Measurements from ENCODE around the gene VASN.
"Not testable (repeated sequence)": the region's sequence is repeated elsewhere in the genome, so short reads cannot be mapped to it uniquely, and the experiment has no call there.

VASN gene

GRCh38 chr16:4371357-4372000, at the start of gene VASN:
Gene VASN, plus strand, starts transcription at chr16:4371848. Its CDS starts 9,030 bp downstream, at chr16:4380878.
- no peak for DNase-seq

DNA sequence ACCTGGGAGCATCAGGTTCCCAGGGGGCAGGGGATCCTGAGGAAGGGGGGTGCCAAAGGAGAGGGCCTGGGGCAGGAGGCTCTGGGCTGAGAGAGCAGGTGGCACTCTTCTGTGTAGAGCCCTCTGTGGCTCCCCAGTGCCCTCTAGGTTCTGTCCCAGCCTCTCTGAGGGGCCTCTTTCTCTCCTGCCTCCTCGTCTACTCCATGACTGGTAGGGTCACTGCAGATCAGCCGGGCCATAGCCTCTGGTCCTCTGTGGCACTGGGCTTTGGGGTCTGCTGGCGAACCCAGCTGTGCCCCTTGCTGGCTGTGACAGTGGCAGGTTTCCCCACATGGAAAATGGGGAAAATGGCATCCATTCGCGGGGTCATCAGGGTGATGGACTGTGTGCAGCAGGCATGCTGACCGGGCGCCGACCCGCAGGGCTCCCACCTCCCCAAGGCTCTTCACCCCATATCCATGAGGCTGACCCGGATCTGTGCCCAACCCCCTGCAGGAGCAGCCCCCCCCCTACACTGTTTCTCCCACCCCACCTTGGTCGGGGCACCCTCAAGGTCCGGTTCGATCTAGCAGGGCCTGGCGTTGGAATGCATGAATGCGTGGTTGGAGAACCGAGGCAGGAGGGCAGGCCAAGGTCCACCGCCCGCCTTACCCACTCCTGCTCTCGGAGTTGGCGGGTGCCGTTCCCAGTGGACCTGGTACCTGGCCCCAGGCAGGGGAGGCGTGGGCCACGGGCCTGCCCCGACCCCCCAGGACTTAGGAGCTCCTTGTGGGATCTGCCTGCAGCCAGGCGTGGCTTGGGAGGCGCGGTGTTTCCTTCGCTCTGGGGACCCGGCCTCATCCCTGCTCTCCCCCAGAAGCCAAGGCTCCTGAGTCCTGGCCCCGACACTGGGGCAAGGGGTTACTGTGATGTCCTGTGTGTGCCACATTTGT, 49.3 kb upstream of the VASN start:
- DNase-seq, result no peak

DNA sequence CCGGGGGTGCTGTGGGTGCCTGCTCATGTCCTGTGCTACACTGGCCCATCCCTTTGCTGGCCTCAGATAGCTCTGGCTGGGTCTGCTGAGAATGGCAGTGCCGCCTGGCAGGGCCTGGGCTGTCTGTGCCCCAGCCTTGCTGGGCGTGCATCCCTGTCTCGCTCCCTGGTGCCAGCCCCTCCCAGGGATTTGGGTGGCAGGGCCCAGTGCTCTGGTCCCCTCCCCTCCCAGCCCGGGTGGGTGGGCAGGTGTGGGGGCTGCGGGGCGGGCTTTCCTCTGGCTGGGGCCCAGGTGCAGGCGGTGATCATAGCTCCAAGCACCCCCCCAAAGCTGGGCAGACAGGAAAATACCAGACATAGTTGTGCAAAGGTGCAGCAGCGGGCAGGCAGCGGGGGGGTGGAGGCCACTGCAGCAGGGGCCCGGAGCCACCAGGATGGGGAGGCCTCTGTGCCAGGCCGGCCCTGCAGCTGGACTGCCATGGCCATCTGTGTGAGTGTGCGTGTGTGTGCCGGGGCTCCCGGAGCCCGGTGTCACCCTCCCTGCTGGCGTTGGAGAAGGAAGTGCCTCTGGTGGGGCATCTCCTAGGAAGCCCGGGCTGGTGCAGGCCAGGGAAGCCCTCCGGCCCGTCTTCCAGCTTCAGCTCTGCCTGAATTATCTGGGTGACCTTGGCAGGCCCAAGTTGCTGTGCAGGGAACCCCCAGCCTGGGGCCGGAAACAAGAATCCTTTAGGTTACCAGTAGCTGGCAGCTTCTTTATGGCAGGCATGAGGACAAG, 48.4 kb upstream of the VASN start:
- no peak for DNase-seq

DNA sequence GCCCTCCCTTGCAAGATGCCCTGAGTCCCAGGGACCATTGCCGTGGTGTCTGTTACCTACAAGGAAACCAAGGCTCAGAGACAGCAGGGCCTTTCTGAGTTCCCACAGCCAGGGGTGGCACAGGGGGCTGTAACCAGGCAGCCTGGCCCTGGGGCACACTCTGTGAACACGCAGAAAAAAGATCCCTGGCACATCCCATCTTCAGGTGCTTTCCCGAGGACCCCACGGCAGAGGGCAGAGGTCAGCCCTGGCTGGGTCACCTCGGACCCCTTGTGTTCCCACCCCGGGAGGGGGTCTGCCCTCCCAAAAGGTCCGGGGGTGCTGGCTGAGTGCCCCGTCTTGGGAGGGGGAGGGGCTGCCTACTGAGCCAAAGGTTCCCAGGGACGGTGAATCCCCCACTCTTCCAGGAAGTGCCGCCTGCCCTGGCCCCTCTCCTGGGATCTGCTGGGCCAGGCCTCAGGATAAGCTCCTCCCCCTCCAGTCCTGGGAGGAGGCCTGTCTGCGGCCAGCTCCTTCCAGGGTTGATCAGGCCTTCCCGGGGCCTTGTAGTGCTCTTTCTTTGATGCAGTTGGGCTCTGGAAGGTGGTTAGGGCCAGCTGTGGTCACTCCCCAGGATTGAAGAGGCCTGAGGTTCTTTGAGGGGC, 47.7 kb upstream of the VASN start:
- DNase-seq, result no peak

GRCh38 chr16:4324492-4325252, 47.0 kb upstream of the VASN start:
- DNase-seq, result no peak

- no peak for DNase-seq
Observed at GRCh38 chr16:4325253-4325758, 46.3 kb upstream of the VASN start.

DNA sequence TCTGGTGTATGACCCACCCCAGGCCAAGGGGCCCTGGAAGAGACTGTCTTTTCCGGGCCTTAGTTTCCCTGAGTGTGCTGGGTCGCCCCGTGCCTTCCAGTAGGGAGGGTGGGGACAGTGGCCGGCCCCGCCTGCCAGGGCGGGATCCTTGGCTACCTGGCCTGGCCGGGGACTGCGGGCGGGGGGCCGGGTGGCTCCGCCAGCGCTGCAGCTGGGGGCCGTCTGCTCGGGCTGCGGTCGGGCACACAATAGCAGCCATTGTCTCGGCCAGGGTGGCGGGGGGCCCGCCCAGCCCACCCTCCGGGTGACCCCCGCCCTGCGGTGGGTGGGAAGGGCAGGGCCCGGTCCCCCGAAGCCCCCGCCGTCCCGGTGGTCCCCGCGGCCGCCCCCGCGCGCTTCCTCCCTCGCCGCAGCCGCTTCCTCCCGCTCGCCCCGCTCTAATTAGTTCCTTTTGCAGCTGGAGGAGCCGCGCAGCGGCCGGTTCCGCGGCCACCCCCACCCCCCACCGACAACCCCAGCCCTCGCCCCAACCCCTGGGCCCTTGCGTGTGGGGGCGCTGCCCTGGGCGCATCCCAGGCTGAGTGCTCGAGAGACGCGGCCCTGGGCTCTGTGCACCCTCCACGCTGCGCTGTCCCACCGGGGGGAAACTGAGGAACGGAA, 44.1 kb upstream of the VASN start:
- DNase-seq, result no peak

DNA sequence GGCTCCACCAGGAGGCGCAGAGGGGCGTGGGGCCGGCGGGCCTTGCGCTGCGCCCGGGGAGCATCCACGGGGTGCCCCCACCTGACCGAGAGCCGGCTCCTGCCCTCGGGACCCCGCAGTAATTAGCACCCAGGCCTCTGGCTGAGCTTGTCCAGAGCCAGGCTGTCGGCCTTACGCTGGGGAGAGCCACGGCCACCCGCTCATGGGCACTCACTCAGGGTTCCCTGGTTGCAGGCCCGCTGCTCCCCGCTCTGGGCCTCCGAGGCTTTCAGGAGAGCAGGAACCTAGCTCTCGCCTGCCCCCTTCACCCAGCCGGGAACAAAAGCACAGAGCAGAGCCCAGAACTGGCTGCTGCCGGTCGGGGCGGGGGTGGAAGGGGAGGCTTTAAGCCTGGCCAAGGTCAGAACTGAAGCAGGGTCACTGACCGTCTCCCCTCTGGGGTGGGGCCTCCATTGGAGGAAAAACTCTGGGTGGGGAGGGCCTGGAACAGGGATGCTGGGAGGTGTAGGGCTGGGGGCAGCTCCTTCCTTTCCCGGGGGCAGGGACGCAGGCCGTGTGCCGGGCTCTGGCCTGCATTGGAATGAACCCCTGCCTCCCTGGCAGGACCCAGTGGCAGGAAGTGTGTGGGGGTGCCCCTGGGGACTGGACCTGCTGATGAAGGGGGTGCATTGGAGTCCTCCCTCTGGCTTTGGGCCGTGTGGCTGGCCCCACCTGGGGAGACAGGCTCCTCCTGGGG, 43.4 kb upstream of the VASN start:
- DNase-seq, result peak; percentile 23

DNA sequence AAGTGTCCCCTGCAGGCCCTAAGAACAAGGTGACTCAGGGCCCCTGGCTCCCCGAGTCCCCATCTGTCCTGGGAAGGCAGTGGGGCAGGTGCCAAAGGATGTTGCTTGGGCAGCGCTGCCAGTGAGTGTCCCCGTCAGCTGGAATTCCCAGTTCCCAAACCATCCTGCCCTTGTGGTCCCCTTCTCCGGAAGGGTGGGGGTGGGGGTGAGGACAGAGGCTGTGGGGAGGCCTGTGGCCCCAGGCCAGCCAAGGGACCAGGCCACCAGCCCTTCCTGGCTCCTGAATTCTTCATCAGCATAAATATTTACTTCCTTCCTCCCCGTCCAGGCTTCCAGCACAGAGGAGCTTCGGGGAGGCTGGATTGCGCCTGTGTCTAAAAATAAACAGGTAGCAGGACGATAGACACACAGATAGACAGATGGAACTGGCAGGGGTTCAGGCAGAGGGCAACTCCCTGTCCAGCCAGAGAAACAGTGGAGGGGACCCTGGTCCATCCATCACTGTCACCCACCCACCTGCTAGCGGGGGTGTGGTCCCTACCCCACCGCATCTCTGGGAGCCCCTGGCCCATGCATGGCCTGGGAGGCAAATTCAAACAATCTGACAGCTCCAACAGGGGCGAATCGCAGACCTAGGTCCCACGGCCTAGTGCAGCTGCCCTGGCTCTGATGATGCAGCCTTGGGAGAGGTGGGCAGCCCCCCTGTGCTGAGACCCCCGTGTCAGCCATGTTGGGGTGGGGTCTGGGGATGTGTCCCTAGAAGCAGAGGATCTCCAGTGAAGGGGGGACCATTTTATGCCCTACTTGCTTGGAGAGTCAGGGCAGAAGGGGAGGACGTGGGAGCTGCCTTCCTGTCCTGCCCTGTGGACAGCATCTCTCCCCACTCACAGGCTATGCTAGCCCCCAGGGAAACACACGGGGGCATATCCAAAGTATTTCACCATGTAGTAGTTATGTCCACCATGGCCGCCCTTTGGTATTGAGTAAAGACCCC, 42.6 kb upstream of the VASN start:
- DNase-seq, result no peak

DNA sequence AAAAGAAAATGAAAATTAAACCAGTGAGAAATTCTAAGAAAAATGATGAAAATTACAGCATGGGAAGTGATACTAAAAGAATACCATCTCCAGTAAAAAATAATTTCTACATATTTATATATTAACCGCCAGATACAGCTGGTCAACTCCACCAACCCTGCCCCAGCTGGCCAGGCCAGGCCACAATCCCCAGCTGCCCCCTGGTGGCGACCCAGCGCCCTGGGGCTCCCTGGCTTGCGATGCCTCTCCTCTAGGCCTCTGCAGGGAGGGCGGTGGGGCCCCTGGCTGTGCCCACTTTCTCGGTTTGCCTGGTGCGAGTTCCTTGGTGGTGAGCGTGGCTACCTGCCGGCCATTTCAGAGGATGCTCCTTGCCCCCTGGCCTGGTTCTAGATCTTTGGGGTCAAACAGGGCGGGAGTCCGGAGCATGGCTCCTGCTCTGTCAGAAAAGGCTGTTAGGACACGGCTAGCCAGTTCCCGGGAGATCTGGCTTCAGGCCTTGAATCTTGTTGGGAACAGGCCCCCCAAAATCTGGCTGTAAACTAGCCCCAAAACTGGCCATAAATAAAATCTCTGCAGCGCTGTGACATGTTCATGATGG, 41.3 kb upstream of the VASN start:
- DNase-seq, result no peak

GRCh38 chr16:4332083-4332482, 39.6 kb upstream of the VASN start:
- DNase-seq, result no peak

DNA sequence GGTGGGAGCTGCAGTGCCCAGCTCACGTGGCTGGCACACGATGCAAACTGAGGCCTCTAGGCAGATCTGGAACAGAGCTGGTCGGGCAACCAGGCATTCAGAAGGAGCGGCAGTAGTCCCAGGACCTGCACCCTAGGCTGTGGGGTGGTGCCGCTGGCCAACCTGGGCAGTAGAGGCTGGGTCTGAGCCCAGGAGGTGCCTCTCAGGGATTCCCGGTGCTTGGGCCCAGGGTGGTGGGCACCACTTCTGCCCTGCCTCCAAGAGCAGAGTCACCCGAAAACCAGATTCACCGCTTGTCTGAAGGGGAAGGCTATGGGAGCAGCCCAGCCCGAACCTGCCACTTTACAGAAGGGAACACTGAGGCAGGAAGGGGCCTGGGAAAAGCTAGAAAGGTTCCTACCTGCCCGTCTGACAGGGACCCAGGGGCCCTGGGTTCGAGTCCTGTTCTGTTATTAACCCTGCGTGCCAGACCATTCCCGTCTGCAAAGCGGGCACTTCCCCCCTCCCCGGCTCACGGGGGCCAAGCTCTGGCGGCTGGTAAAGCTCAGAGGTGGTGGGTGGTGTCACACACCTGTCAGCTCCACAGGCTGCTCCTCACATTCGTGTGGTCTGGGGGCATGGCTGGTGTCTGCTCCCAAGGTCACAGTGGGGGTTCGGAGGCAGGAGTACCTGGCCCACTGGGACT, 38.9 kb upstream of the VASN start:
- DNase-seq, result no peak

DNA sequence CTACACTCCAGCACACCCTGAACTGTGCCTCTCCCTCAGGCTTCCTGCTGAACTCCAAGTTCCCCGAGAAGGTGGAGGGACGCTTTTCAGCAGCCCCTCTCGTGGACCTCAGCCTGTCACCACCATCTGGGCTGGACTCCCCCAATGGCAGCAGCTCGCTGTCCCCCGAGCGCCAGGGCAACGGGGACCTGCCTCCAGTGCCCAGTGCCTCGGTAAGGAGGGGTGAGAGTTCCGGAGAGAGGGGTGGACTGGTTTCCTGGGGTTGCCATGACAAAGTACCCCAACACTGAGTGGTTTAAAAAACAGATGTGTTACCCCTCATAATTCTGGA, 38.4 kb upstream of the VASN start:
- no peak for DNase-seq

- not testable (repeated sequence) for DNase-seq
Observed at GRCh38 chr16:4333714-4334113, 37.9 kb upstream of the VASN start.

DNA sequence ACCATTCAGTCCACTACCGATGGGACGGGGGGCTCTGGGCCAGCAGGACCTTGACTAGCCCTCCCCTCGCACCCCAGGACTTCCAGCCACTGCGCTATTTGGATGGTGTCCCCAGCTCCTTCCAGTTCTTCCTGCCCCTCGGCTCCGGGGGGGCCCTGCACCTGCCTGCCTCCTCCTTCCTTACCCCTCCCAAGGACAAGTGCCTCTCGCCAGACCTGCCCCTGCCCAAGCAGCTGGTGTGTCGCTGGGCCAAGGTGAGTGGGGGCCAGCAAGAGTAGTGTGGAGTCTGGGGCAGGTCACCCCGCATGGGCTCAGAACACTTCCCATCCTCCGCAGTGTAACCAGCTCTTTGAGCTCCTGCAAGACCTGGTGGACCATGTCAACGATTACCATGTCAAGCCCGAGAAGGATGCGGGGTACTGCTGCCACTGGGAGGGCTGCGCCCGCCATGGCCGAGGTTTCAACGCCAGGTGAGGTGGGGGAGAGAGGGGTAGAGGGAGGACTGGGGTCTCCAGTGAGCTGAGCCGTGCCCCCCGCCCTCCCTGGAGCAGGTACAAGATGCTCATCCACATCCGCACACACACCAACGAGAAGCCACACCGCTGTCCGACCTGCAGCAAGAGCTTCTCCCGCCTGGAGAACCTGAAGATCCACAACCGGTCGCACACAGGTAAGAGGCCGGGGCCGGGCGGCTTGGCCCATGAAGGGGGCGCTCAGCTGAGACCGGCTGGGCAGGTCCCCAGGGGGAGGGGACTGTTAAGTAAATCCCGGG, 36.7 kb upstream of the VASN start:
- no peak for DNase-seq

DNA sequence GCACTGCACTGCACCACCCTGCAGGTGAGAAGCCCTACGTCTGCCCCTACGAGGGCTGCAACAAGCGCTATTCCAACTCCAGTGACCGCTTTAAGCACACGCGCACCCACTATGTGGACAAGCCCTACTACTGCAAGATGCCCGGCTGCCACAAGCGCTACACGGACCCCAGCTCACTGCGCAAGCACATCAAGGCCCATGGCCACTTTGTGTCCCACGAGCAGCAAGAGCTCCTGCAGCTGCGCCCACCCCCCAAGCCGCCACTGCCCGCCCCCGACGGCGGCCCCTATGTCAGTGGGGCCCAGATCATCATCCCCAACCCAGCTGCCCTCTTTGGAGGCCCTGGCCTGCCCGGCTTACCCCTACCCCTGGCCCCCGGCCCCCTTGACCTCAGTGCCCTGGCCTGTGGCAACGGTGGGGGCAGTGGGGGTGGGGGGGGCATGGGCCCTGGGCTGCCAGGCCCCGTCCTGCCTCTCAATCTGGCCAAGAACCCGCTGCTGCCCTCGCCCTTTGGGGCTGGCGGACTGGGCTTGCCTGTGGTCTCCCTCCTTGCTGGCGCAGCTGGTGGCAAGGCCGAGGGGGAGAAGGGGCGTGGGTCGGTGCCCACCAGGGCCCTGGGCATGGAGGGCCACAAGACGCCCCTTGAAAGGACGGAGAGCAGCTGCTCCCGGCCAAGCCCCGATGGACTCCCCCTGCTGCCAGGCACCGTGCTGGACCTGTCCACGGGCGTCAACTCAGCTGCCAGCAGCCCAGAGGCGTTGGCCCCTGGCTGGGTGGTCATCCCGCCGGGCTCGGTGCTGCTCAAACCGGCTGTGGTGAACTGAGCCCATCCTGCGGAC, 34.7 kb upstream of the VASN start:
- DNase-seq, result no peak

Measured in GF-D8 (cell line).